DMS114 treated with DMSO at 0.1 percent for 48 hours (cell line): ENCODE data around the gene PSG7.
"Not testable (repeated sequence)": the region's sequence is repeated elsewhere in the genome, so short reads cannot be mapped to it uniquely, and the experiment has no call there.

ENCODE experiments used
- DNase-seq: peaks from one replicate; lab custom pipeline; 2025; ENCODE audit not compliant: unreplicated experiment; lab: John Stamatoyannopoulos, UW

PSG7 gene

DNA sequence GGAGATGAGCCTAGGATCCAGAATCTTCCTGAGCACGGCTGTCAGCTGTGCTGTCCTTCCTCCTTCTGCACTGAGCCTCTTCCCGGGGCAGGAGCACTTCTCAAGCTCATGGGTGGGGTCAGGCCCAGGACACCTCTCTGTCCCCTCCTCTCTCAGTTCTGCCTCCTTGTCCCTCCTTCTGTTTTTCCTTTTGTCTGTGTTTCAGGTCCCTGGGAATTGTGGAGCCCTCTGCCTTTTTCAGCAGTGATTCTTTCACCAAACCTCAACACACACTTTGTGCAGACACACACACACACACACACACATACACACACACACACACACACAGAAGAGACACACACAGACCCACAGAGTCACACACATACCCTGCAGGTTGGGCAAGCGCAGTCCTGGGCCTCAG is at the start of gene PSG7:
Gene PSG7, minus strand, starts transcription at position 101 of the 400 bp plus-strand sequence. CDS start 131 bp downstream, outside the sequence.
- not testable (repeated sequence) for DNase-seq

GRCh38 chr19:42985588-42985987 is 48.6 kb upstream of the PSG7 start:
- DNase-seq: no peak

DNA sequence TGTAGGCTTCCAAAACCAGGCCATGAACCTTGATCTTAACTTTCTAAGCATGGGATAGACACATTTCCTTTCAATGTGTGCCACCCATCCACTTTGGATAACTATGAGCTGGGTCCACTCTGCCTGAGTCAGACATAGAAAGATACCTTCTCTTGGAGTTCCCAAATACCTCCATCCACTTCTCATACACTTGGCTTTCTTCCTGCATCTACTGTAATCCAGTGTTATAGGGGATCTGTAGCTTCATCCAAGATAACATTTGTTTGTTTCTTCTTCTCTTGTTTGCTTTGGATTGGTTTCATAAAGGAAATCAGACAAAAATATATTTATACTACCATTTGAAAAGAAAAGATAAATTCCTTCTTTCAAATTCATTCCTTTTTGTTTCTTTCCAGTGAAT is 45.1 kb upstream of the PSG7 start:
- DNase-seq: not testable (repeated sequence)

- not testable (repeated sequence) for DNase-seq
Measured at GRCh38 chr19:42971451-42971850, 34.4 kb upstream of the PSG7 start.

DNA sequence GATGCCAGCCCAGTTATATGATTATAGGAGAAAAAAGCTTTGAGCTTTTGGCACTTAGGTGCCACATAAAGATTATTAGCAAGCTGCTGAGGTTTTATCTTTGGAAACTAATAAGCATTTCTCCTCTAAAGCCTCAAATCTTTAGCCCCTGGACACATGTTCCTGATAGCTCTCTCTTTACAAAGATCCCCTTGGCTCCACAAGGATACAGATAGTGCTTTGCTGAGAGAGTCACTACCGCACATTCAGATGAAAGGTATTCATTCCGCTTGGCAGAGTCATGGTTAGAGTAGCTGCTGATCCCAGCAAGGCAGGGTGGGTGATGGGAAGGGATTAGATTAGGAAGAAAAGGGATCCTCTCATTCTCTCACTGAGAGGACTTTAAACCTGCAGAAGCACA is 28.2 kb upstream of the PSG7 start:
- no peak for DNase-seq

DNA sequence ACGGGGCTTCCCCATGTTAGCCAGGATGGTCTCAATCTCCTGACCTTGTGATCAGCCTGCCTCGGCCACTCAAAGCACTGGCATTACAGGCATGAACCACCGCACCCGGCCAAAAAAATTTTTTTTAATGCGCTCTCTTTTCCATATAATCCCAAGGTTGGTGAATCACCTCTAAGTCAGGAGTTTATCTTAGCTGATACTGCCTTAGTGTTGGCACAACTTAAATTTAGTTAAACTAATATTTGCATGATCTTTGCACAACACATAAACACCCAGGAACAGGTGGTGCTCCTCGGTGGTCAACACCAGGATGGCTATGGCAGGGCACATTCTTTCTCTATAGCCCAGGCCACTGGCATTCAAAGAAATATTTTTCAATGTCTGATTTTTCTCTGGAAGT is 24.1 kb upstream of the PSG7 start:
- no peak for DNase-seq

- DNase-seq: not testable (repeated sequence)
Measured at GRCh38 chr19:42952126-42952525, 15.1 kb upstream of the PSG7 start.

DNA sequence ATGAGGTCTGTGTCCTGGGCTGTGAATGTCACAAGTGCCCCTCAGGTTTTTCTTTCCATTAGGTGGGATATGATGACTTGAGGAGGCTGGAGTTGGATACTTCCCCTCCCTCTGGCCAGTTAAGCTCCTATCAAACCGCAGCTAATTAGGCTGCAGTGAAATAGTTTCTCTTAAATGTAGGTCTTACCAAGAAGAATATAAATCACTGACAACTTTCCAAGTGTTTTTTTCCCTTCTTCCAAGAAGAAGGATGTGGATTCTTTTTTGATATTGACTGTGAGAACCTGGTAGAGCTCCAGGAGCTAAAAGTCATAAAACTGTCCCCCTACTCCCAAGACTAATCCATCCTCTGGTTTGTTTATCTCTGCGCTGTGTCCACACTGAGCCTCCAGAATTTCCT is 14.5 kb upstream of the PSG7 start:
- not testable (repeated sequence) for DNase-seq

- no peak for DNase-seq
Measured at GRCh38 chr19:42942187-42942789, 5.3 kb upstream of the PSG7 start.

GRCh38 chr19:42934726-42935125 is 2.3 kb downstream of the PSG7 start:
- DNase-seq: not testable (repeated sequence)

GRCh38 chr19:42934183-42934582 is 2.8 kb downstream of the PSG7 start:
- not testable (repeated sequence) for DNase-seq

- DNase-seq: not testable (repeated sequence)
Measured at GRCh38 chr19:42933412-42933811, 3.6 kb downstream of the PSG7 start.

- DNase-seq: not testable (repeated sequence)
Measured at GRCh38 chr19:42932485-42933101, 4.4 kb downstream of the PSG7 start.

GRCh38 chr19:42930214-42930613 is 6.8 kb downstream of the PSG7 start:
- not testable (repeated sequence) for DNase-seq

DNA sequence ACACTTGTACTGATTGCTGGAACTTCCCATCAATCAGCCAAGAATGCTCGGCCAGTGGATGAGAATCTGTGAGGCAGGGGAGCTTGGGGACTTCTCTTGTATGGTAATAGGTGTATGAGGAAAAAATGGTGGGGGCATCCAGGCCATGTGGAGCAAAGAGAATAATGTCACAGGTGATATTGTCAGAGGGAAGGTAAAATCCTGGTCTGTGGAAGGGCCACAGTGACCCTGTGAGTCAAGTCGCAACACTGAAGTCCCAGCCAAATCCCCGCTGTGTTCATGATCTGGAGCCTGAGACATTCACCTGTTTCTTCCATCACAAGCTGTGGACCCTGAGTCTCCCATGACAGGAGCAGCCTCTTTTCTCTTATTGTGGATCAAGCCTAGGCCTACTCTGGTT is 8.1 kb downstream of the PSG7 start:
- DNase-seq: no peak

GRCh38 chr19:42926781-42927180 is 10.2 kb downstream of the PSG7 start:
- DNase-seq: no peak

- peak; percentile 42 for DNase-seq
Measured at GRCh38 chr19:42923106-42923505, 13.9 kb downstream of the PSG7 start.

DNA sequence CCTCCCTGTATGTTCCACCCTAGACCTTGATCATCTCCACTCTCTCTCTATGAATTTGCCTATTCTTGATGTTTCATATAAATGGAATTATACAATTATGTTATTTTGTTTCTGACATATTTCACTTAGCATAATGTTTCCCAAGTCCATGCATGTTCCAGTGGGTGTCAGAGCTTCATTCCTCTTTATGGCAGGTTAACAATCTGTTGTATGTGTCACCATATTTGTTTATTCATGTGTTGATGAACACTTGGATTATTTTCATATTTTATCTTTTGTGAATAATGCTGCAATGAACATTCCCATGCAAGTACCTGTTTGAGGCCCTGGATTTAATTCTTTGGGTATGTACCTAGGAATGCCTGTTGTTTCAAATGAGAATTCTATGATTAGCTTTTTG is 16.0 kb downstream of the PSG7 start:
- DNase-seq: not testable (repeated sequence)

DNA sequence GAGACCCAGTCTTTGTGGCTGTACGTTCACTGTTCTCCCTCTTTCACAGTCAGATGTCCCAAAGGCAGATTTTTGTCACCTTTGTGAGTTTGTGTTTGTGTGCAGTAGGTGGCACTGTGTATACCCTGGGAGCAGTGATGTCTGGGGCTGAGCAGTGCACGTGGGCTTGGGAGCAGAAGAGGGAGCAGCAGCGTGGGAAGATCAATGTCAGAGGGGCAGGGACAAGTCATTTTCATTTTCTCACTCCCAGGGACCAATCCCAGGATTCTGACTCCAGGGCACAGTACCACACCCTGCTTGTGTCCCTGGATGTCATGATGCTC is 17.3 kb downstream of the PSG7 start:
- no peak for DNase-seq

GRCh38 chr19:42919070-42919756 is 17.8 kb downstream of the PSG7 start:
- DNase-seq: peak; percentile 18

DNA sequence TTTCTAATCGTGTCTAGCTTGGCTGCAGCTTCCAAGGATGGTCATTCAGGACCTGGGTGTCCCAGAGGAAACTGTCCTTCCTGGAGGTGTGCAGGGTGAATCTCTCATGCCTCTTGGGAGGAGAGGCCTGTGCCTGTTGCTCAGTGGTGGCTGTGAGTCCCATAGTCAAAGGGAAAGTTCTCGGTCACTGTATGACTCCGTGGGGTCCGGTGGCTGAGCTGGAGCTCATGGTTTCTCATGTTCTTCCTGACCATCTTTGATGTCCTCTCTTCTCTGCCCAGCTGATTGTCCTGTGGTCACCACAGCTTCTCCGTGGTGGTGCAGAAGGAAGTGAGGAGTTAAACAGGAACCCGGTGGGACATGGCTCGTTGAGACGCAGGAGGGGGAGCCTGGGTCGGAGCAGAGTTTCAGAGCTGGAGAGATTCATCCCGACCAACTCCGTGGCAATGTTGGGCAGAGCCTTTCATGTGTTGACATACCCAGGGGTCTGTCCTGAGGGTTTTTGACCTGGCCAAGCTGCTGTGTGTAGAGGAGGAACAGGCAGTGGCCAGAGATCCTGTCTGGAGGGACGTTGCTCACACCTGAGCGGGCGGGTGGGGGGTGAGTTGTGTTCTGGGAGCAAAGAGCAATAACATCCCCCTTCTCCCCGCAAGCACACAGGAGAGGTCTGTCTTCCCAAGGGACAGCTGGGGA is 18.5 kb downstream of the PSG7 start:
- DNase-seq: not testable (repeated sequence)

DNA sequence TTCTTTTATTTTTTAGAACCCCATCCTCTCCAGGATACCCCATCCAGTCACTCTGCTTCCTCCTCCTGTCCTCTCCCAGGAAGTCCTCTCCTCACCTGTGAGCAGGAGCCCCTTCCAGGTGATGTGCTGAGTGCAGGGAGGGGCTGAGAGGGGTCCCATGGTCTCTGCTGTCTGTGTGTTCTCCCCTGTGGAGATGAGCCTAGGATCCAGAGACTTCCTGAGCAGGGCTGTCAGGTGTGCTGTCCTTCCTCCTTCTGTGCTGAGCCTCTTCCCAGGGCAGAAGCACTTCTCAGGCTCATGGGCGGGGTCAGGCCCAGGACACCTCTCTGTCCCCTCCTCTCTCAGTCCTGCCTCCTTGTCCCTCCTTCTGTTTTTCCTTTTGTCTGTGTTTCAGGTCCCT is 19.4 kb downstream of the PSG7 start, which contains the start of gene PSG6:
Gene PSG6, minus strand, starts transcription at position 261 of the 400 bp plus-strand sequence. Its CDS starts 102 bp downstream, at position 159.
- DNase-seq: not testable (repeated sequence)
